Measurements from ENCODE around the gene FOXP1. TPM values are rescaled to one million over a fixed set of nuclear protein-coding genes. Genes with fewer than 3 reads are reported as not detected.

Gene FOXP1
- total RNA-seq, 1 experiment from 2014 or later: 2.9 TPM

DNA sequence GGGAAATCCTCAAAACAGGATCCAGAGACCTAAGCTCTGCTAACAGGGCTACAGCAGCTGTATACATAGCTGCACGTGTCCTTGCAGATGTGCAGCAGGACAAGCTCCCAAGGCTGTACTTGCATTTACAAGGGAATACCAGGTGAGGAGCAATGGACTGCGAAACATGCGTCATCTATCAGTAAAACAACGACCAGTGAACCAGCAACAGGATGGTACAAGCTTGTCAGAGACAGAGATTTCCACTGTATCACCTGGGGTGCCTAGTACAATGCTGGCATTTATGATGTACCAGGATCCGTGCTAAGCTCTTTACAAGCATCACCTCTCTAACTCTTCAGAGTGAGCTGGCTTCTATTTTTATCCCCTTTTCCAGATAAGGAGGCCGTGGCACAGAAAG lies 227.3 kb downstream of the FOXP1 start:
- Histone ChIP-seq H3K27me3 (ENCODE audit: control insufficient read depth, insufficient read depth, low read length) (no peaks in the 10 kb centered on the region), H3K4me3 (ENCODE audit: low read depth in 2 of 2, low read length in 2 of 2) (no peak overlapping the region), H3K27ac (ENCODE audit: low read length) (no peak overlapping the region), H3K9me3 (ENCODE audit: control insufficient read depth, insufficient read depth, low read depth, low read length) (no peaks in the 10 kb centered on the region), H3K4me1 (ENCODE audit: control insufficient read depth, insufficient read depth, low read length) (no peaks in the 10 kb centered on the region), H3K36me3 (ENCODE audit: control insufficient read depth, insufficient read depth, low read length) (no peaks in the 10 kb centered on the region)
- DNase-seq (ENCODE audit: low read depth, low spot score): no peak
- TF ChIP-seq POLR2AphosphoS5 (IDR thresholded peaks at IDR 0.05; ENCODE audit: low read depth, low read length): no peak
- TF ChIP-seq, protein P1, sequence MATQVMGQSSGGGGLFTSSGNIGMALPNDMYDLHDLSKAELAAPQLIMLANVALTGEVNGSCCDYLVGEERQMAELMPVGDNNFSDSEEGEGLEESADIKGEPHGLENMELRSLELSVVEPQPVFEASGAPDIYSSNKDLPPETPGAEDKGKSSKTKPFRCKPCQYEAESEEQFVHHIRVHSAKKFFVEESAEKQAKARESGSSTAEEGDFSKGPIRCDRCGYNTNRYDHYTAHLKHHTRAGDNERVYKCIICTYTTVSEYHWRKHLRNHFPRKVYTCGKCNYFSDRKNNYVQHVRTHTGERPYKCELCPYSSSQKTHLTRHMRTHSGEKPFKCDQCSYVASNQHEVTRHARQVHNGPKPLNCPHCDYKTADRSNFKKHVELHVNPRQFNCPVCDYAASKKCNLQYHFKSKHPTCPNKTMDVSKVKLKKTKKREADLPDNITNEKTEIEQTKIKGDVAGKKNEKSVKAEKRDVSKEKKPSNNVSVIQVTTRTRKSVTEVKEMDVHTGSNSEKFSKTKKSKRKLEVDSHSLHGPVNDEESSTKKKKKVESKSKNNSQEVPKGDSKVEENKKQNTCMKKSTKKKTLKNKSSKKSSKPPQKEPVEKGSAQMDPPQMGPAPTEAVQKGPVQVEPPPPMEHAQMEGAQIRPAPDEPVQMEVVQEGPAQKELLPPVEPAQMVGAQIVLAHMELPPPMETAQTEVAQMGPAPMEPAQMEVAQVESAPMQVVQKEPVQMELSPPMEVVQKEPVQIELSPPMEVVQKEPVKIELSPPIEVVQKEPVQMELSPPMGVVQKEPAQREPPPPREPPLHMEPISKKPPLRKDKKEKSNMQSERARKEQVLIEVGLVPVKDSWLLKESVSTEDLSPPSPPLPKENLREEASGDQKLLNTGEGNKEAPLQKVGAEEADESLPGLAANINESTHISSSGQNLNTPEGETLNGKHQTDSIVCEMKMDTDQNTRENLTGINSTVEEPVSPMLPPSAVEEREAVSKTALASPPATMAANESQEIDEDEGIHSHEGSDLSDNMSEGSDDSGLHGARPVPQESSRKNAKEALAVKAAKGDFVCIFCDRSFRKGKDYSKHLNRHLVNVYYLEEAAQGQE (IDR thresholded peaks at IDR 0.05; ENCODE audit: insufficient read depth in 1 of 2, low read depth in 2 of 2, low read length in 1 of 2): no peak
- no peak for TF ChIP-seq SIN3A (IDR thresholded peaks at IDR 0.05; ENCODE audit: borderline replicate concordance, insufficient read depth, low read depth, low read length)
- TF ChIP-seq, protein P2, sequence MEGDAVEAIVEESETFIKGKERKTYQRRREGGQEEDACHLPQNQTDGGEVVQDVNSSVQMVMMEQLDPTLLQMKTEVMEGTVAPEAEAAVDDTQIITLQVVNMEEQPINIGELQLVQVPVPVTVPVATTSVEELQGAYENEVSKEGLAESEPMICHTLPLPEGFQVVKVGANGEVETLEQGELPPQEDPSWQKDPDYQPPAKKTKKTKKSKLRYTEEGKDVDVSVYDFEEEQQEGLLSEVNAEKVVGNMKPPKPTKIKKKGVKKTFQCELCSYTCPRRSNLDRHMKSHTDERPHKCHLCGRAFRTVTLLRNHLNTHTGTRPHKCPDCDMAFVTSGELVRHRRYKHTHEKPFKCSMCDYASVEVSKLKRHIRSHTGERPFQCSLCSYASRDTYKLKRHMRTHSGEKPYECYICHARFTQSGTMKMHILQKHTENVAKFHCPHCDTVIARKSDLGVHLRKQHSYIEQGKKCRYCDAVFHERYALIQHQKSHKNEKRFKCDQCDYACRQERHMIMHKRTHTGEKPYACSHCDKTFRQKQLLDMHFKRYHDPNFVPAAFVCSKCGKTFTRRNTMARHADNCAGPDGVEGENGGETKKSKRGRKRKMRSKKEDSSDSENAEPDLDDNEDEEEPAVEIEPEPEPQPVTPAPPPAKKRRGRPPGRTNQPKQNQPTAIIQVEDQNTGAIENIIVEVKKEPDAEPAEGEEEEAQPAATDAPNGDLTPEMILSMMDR (IDR thresholded peaks at IDR 0.05): no peak
- no peak for TF ChIP-seq TCF7L2 (IDR thresholded peaks at IDR 0.05; ENCODE audit: low read depth, low read length)
- POLR2A ChIA-PET: no interaction called here
- in situ Hi-C loops (cut with HindIII; ENCODE audit: low pct_unique_long_range_greater_than_20kb, low sequenced_read_pairs) (no loop called here), intact Hi-C loops (cut with micrococcal nuclease; ENCODE audit: unreplicated experiment) (no loop called here)
- no TSS peak for BruUV-seq (replicated peaks)
- ATAC-seq: no peak
- CTCF ChIA-PET: interaction anchor here (0.6 kb wide), 3 partner anchors 104 to 622 kb away, joined by 3 to 7 read pairs (median 4); no protein-coding TSS in a partner anchor

DNA sequence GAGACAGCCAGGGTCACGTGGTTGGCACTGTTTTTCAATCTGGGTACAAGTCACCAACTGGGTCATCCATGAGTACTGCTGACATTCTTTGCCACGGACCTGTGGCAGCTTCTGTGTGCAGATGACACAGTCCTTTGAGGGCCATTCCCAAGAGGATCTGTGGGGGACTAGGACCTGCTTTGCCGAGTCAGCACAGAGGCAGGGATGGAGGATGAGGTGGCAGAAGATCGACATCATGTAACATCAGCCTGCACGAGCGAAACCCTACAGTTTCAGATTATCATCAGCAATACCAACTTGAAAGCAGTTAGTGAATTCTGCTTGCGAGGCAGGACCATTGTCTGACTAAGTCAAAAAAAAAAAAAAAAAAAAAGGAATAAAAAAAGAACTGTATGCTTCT lies 227.7 kb downstream of the FOXP1 start:
- intact Hi-C loops (cut with micrococcal nuclease; ENCODE audit: unreplicated experiment): no loop called here
- no TSS peak for BruUV-seq (replicated peaks)
- H3K36me3 ChIP-seq (ENCODE audit: control insufficient read depth, insufficient read depth, low read length): no peaks in the 10 kb centered on the region

More for the DNA sequence above, 227.7 kb downstream of the FOXP1 start:
- Histone ChIP-seq H3K27me3 (ENCODE audit: control insufficient read depth, insufficient read depth, low read length) (no peaks in the 10 kb centered on the region), H3K4me3 (ENCODE audit: low read depth in 2 of 2, low read length in 2 of 2) (no peak overlapping the region), H3K27ac (ENCODE audit: low read length) (no peak overlapping the region), H3K9me3 (ENCODE audit: control insufficient read depth, insufficient read depth, low read depth, low read length) (no peaks in the 10 kb centered on the region), H3K4me1 (ENCODE audit: control insufficient read depth, insufficient read depth, low read length) (no peaks in the 10 kb centered on the region)
- ATAC-seq (no peak), DNase-seq (ENCODE audit: low read depth, low spot score) (no peak)
- ChIA-PET POLR2A (no interaction called here), CTCF (interaction anchor here (0.6 kb wide), 3 partner anchors 104 to 622 kb away, joined by 3 to 7 read pairs (median 4); no protein-coding TSS in a partner anchor)
- in situ Hi-C loops (cut with HindIII; ENCODE audit: low pct_unique_long_range_greater_than_20kb, low sequenced_read_pairs): no loop called here
- TF ChIP-seq, protein P1 (IDR thresholded peaks at IDR 0.05; ENCODE audit: insufficient read depth in 1 of 2, low read depth in 2 of 2, low read length in 1 of 2): no peak
- no peak for TF ChIP-seq SIN3A (IDR thresholded peaks at IDR 0.05; ENCODE audit: borderline replicate concordance, insufficient read depth, low read depth, low read length)

Data from Panc1 (cell line).